Measurements from ENCODE around the gene FAM135A. TPM values are rescaled to one million over a fixed set of nuclear protein-coding genes. Genes with fewer than 3 reads are reported as not detected.

The FAM135A gene
- total and polyA plus RNA-seq, 9 of the 15 experiments (the other 6 are each of a cell fraction or from before 2014, with no cell fraction given) = 7.4 to 32.9 (median 19.2) TPM

- TF ChIP-seq REST (IDR thresholded peaks at IDR 0.05; ENCODE audit: borderline replicate concordance) (no peak), REST (CRISPR knock-in tag; IDR thresholded peaks at IDR 0.05; ENCODE audit: low read depth) (no peak), MTF1 (CRISPR knock-in tag; IDR thresholded peaks at IDR 0.05; ENCODE audit: borderline replicate concordance) (no peak), CHCHD3 (CRISPR knock-in tag; IDR thresholded peaks at IDR 0.05) (no peak), TOE1 (IDR thresholded peaks at IDR 0.05; ENCODE audit: borderline replicate concordance) (0 out of 2 replicates have a peak, but pooled peaks have one; percentile 22), TOE1 (CRISPR knock-in tag; IDR thresholded peaks at IDR 0.05; ENCODE audit: borderline replicate concordance, low read depth) (0 out of 2 replicates have a peak, but pooled peaks have one; percentile 55), MAX (CRISPR knock-in tag; IDR thresholded peaks at IDR 0.05) (peak; percentile 50), BCOR (IDR thresholded peaks at IDR 0.05) (0 out of 2 replicates have a peak, but pooled peaks have one; percentile 13), SMAD3 (CRISPR knock-in tag; conservative IDR thresholded peaks at IDR 0.05) (no peak), HIVEP1 (CRISPR knock-in tag; IDR thresholded peaks at IDR 0.05) (no peak), HDAC1 (IDR thresholded peaks at IDR 0.05) (peak in 1 of 2 experiments; percentile 76; a peak in 2 of 4 replicates), RBM14 (IDR thresholded peaks at IDR 0.05; ENCODE audit: borderline replicate concordance, insufficient read depth, low read depth, low read length) (no peak), ARNT (IDR thresholded peaks at IDR 0.05) (0 out of 4 replicates have a peak, but pooled peaks of 1 of the 2 experiments have one; percentile 26), PTBP1 (IDR thresholded peaks at IDR 0.05; ENCODE audit: low read depth, low read length) (no peak), CBFB (CRISPR knock-in tag; IDR thresholded peaks at IDR 0.05) (no peak)
- TF ChIP-seq, protein P1, sequence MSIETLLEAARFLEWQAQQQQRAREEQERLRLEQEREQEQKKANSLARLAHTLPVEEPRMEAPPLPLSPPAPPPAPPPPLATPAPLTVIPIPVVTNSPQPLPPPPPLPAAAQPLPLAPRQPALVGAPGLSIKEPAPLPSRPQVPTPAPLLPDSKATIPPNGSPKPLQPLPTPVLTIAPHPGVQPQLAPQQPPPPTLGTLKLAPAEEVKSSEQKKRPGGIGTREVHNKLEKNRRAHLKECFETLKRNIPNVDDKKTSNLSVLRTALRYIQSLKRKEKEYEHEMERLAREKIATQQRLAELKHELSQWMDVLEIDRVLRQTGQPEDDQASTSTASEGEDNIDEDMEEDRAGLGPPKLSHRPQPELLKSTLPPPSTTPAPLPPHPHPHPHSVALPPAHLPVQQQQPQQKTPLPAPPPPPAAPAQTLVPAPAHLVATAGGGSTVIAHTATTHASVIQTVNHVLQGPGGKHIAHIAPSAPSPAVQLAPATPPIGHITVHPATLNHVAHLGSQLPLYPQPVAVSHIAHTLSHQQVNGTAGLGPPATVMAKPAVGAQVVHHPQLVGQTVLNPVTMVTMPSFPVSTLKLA (conservative IDR thresholded peaks at IDR 0.05) = peak; percentile 15 to 61; a peak in 1 of 4 replicates
- TF ChIP-seq, protein P2, sequence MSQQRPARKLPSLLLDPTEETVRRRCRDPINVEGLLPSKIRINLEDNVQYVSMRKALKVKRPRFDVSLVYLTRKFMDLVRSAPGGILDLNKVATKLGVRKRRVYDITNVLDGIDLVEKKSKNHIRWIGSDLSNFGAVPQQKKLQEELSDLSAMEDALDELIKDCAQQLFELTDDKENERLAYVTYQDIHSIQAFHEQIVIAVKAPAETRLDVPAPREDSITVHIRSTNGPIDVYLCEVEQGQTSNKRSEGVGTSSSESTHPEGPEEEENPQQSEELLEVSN (IDR thresholded peaks at IDR 0.05; ENCODE audit: borderline replicate concordance in 1 of 2, extremely low read depth in 1 of 2, insufficient read depth in 1 of 2, insufficient read length in 1 of 2, low read depth in 1 of 2, low read length in 1 of 2, poor library complexity in 1 of 2, severe bottlenecking in 1 of 2) = peak; percentile 29 to 55
These were observed 735 bp downstream of the FAM135A start (continued) for GRCh38 chr6:70413992-70414494.
